Trophoblast cell (in vitro differentiated cells and primary cell): Measurements from ENCODE around the gene REP15.
"Not testable (repeated sequence)": the region's sequence is repeated elsewhere in the genome, so short reads cannot be mapped to it uniquely, and the experiment has no call there.

Experiments used
- DNase-seq, 2 donors: peaks; one replicate each; pipeline ENCODE4 v3.0.0-alpha.2; 2016
- H2AFZ ChIP-seq: 2 replicates; pipeline ENCODE4 v1.6.1; 2013; ENCODE audit warnings: low read length, moderate library complexity, mild to moderate bottlenecking; ENCODE audit not compliant: insufficient read depth, poor library complexity
- H2AK5ac ChIP-seq: 2 replicates; pipeline ENCODE4 v1.6.1; 2013; ENCODE audit warnings: mild to moderate bottlenecking, low read length
- H2BK120ac ChIP-seq: 2 replicates; pipeline ENCODE4 v1.6.1; 2013; ENCODE audit warnings: low read length, mild to moderate bottlenecking, moderate library complexity; ENCODE audit not compliant: insufficient read depth, poor library complexity
- H2BK12ac ChIP-seq: 2 replicates; pipeline ENCODE4 v1.6.1; 2013; ENCODE audit warnings: mild to moderate bottlenecking, low read length, moderate library complexity
- H2BK5ac ChIP-seq: 2 replicates; pipeline ENCODE4 v1.6.1; 2013; ENCODE audit warnings: low read length, low read depth, moderate library complexity, mild to moderate bottlenecking; ENCODE audit not compliant: poor library complexity
- H3K14ac ChIP-seq: 2 replicates; pipeline ENCODE4 v1.6.1; 2013; ENCODE audit warnings: mild to moderate bottlenecking, low read length
- H3K18ac ChIP-seq: 2 replicates; pipeline ENCODE4 v1.6.1; 2013; ENCODE audit warnings: mild to moderate bottlenecking, low read length
- H3K23ac ChIP-seq: 2 replicates; pipeline ENCODE4 v1.6.1; 2013; ENCODE audit warnings: low read length
- H3K27ac ChIP-seq: 2 replicates; pipeline ENCODE4 v1.5.1; 2013; ENCODE audit warnings: low read depth, mild to moderate bottlenecking, inconsistent platforms, low read length, moderate library complexity
- H3K27me3 ChIP-seq: 2 replicates; pipeline ENCODE4 v1.6.1; 2013; ENCODE audit warnings: inconsistent platforms, mild to moderate bottlenecking, low read length, moderate library complexity; ENCODE audit not compliant: insufficient read depth
- H3K36me3 ChIP-seq, 2 experiments: 1 replicate in 1 of 2; 2 replicates in 1 of 2; pipeline ENCODE4 v1.6.1; 2013; ENCODE audit warnings: low read length in 2 of 2, mild to moderate bottlenecking in 2 of 2, moderate library complexity in 1 of 2; ENCODE audit not compliant: insufficient read depth in 2 of 2, control insufficient read depth in 1 of 2
- H3K4ac ChIP-seq: 2 replicates; pipeline ENCODE4 v1.6.1; 2013; ENCODE audit warnings: low read depth, mild to moderate bottlenecking, low read length, moderate library complexity
- H3K4me1 ChIP-seq, 2 experiments: 1 replicate in 1 of 2; 2 replicates in 1 of 2; pipeline ENCODE4 v1.6.1; 2013; ENCODE audit warnings: low read length in 2 of 2, mild to moderate bottlenecking in 2 of 2, moderate library complexity in 1 of 2; ENCODE audit not compliant: insufficient read depth in 2 of 2, control insufficient read depth in 1 of 2
- H3K4me2 ChIP-seq: 2 replicates; pipeline ENCODE4 v1.6.1; 2013; ENCODE audit warnings: inconsistent platforms, mild to moderate bottlenecking, low read length, moderate library complexity
- H3K4me3 ChIP-seq: 2 replicates; pipeline ENCODE4 v1.5.1; 2013; ENCODE audit warnings: mild to moderate bottlenecking, low read depth, low read length, inconsistent platforms
- H3K79me1 ChIP-seq: one replicate; pipeline ENCODE4 v1.6.1; 2013; ENCODE audit warnings: low read length
- H3K79me2 ChIP-seq: 2 replicates; pipeline ENCODE4 v1.6.1; 2013; ENCODE audit warnings: low read length, mild to moderate bottlenecking; ENCODE audit not compliant: control insufficient read depth, insufficient read depth, poor library complexity
- H3K9ac ChIP-seq: 2 replicates; pipeline ENCODE4 v1.6.1; 2013; ENCODE audit warnings: mild to moderate bottlenecking, low read length
- H3K9me3 ChIP-seq: 2 replicates; pipeline ENCODE4 v1.6.1; 2013; ENCODE audit warnings: low read depth, mild to moderate bottlenecking, control low read depth, inconsistent platforms, low read length; ENCODE audit not compliant: insufficient read depth
- H4K12ac ChIP-seq: 2 replicates; pipeline ENCODE4 v1.6.1; 2013; ENCODE audit warnings: low read depth, mild to moderate bottlenecking, low read length, moderate library complexity
- H4K8ac ChIP-seq: 2 replicates; pipeline ENCODE4 v1.6.1; 2013; ENCODE audit warnings: low read depth, mild to moderate bottlenecking, low read length, moderate library complexity
- H4K91ac ChIP-seq: one replicate; pipeline ENCODE4 v1.6.1; 2013; ENCODE audit warnings: low read depth, mild to moderate bottlenecking, low read length, moderate library complexity
- WGBS: extraction: QIAGEN DNeasy Blood & Tissue Kit; methylation state at CpG from one replicate; pipeline ENCODE4 v1.1.7; 2013; ENCODE audit warnings: missing lambda C conversion rate; ENCODE audit not compliant: insufficient read length, insufficient coverage; ENCODE audit errors: extremely low coverage; 5-methylcytosine and 5-hydroxymethylcytosine counted together

The REP15 gene

GRCh38 chr12:27653661-27654060 is 42.6 kb upstream of the REP15 start:
- Histone ChIP-seq H4K91ac (no peak overlapping the region), H3K79me1 (no peaks in the 10 kb centered on the region), H2BK12ac (no peak overlapping the region), H3K36me3 (peaks cover 7 to 16% of the 10 kb centered on the region in 2 experiments), H3K4me3 (no peak overlapping the region), H4K12ac (no peak overlapping the region), H2BK120ac (no peak overlapping the region), H2AK5ac (no peak overlapping the region), H3K79me2 (no peaks in the 10 kb centered on the region), H3K9me3 (no peaks in the 10 kb centered on the region), H3K4ac (no peak overlapping the region), H3K14ac (no peak overlapping the region), H3K9ac (no peak overlapping the region), H3K27me3 (no peaks in the 10 kb centered on the region), H3K4me2 (no peak overlapping the region), H3K4me1 (peaks cover 0 to 2% of the 10 kb centered on the region in 2 experiments), H3K18ac (no peak overlapping the region), H2AFZ (no peak overlapping the region), H3K27ac (no peak overlapping the region), H2BK5ac (no peak overlapping the region), H3K23ac (no peak overlapping the region), H4K8ac (no peak overlapping the region)
- DNase-seq = no peak

GRCh38 chr12:27655476-27655875 is 40.8 kb upstream of the REP15 start:
- not testable (repeated sequence) for H4K12ac ChIP-seq, H3K27me3 ChIP-seq, H4K8ac ChIP-seq, H3K4me2 ChIP-seq, H2BK120ac ChIP-seq, H3K9me3 ChIP-seq, H2AK5ac ChIP-seq, H3K9ac ChIP-seq, H4K91ac ChIP-seq, H2BK12ac ChIP-seq, H3K79me1 ChIP-seq, H3K27ac ChIP-seq, H3K14ac ChIP-seq, H3K23ac ChIP-seq, H3K79me2 ChIP-seq, H3K18ac ChIP-seq, H3K4me3 ChIP-seq, H2AFZ ChIP-seq, H3K4me1 ChIP-seq, H2BK5ac ChIP-seq, DNase-seq, H3K4ac ChIP-seq
- H3K36me3 ChIP-seq = peaks cover 7 to 16% of the 10 kb centered on the region in 2 experiments
- no CpG with 5 or more reads among the region's 3 CpGs for WGBS

GRCh38 chr12:27657296-27657695 is 39.0 kb upstream of the REP15 start:
- DNase-seq = peak in 1 of 2 donors; percentile 15
- Histone ChIP-seq H2BK12ac (no peak overlapping the region), H4K12ac (no peak overlapping the region), H3K4me3 (no peak overlapping the region), H4K91ac (no peak overlapping the region), H3K18ac (no peak overlapping the region), H3K4me2 (no peak overlapping the region), H3K9ac (no peak overlapping the region), H2AK5ac (no peak overlapping the region), H3K14ac (no peak overlapping the region), H2BK120ac (no peak overlapping the region), H3K79me1 (no peaks in the 10 kb centered on the region), H3K79me2 (no peaks in the 10 kb centered on the region), H2BK5ac (no peak overlapping the region), H3K27ac (no peak overlapping the region), H4K8ac (no peak overlapping the region), H3K27me3 (no peaks in the 10 kb centered on the region), H3K4ac (no peak overlapping the region), H3K9me3 (no peaks in the 10 kb centered on the region), H3K23ac (no peak overlapping the region), H2AFZ (no peak overlapping the region), H3K36me3 (peaks cover 16 to 28% of the 10 kb centered on the region in 2 experiments), H3K4me1 (no peaks in the 10 kb centered on the region)
- WGBS = no CpG with 5 or more reads among the region's 4 CpGs

GRCh38 chr12:27665704-27666103 is 30.5 kb upstream of the REP15 start:
- H3K23ac ChIP-seq = no peak overlapping the region
- no peaks in the 10 kb centered on the region for H3K79me1 ChIP-seq
- H3K14ac ChIP-seq = no peak overlapping the region
- H3K18ac ChIP-seq = no peak overlapping the region
- no peak overlapping the region for H3K4ac ChIP-seq
- no peak overlapping the region for H3K4me3 ChIP-seq
- H3K36me3 ChIP-seq = peaks cover 34 to 50% of the 10 kb centered on the region in 2 experiments
- H2AFZ ChIP-seq = no peak overlapping the region
- H2AK5ac ChIP-seq = no peak overlapping the region
- no peaks in the 10 kb centered on the region for H3K4me1 ChIP-seq
- H3K9ac ChIP-seq = no peak overlapping the region
- no peaks in the 10 kb centered on the region for H3K27me3 ChIP-seq
- no peak for DNase-seq
- no peak overlapping the region for H3K27ac ChIP-seq
- no peak overlapping the region for H4K12ac ChIP-seq
- no peaks in the 10 kb centered on the region for H3K79me2 ChIP-seq
- no peak overlapping the region for H2BK5ac ChIP-seq
- H2BK120ac ChIP-seq = no peak overlapping the region
- no CpG with 5 or more reads among the region's 3 CpGs for WGBS
- no peaks in the 10 kb centered on the region for H3K9me3 ChIP-seq
- H3K4me2 ChIP-seq = no peak overlapping the region
- H4K8ac ChIP-seq = no peak overlapping the region
- H4K91ac ChIP-seq = no peak overlapping the region
- H2BK12ac ChIP-seq = no peak overlapping the region
